Panc1 (cell line): ENCODE measurements around the gene THOC2.

Experiments
- POLR2AphosphoS5 ChIP-seq: IDR thresholded peaks from 2 replicates; pipeline ENCODE4 v1.6.1; 2012; ENCODE audit warnings: mild to moderate bottlenecking, low read depth, low read length, moderate library complexity
- TF ChIP-seq, protein P1 (sequence below): fragments of 450-650 bp; IDR thresholded peaks from 2 replicates; pipeline ENCODE4 v1.5.1; 2017; ENCODE audit warnings: mild to moderate bottlenecking

DNA sequence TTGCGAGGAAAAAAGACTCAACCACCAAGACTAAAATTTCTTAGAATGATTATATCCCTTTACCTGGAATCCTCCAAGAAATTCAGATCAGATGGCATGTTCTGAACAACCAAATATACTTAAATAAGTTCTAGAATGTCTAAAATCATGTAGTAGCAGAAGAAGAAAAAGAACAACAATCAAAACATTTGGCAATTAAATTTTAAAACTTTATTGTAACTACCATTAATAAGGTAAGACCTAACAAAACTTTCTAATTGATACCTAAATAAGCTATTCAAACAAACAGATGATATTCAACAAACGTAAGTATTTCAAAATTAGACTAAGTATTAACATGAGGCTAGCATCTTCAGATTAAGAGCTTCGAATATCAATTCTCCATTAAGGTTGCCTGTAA lies 4.3 kb downstream of the THOC2 start:
- TF ChIP-seq, protein P1, sequence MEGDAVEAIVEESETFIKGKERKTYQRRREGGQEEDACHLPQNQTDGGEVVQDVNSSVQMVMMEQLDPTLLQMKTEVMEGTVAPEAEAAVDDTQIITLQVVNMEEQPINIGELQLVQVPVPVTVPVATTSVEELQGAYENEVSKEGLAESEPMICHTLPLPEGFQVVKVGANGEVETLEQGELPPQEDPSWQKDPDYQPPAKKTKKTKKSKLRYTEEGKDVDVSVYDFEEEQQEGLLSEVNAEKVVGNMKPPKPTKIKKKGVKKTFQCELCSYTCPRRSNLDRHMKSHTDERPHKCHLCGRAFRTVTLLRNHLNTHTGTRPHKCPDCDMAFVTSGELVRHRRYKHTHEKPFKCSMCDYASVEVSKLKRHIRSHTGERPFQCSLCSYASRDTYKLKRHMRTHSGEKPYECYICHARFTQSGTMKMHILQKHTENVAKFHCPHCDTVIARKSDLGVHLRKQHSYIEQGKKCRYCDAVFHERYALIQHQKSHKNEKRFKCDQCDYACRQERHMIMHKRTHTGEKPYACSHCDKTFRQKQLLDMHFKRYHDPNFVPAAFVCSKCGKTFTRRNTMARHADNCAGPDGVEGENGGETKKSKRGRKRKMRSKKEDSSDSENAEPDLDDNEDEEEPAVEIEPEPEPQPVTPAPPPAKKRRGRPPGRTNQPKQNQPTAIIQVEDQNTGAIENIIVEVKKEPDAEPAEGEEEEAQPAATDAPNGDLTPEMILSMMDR, result no peak
- TF ChIP-seq POLR2AphosphoS5, result no peak
